GM23338 (cell line): Measurements from ENCODE around the gene PLEKHN1. TPM values are rescaled to one million over a fixed set of nuclear protein-coding genes. Genes with fewer than 3 reads are reported as not detected.

ENCODE experiments used
- ATAC-seq: fragments of 200-7000 bp; cut with Tn5 transposase; 3 replicates; pipeline ENCODE4 v1.9.1; 2020
- DNase-seq: peaks from one replicate; pipeline ENCODE4 v3.0.0-alpha.2; 2015; ENCODE audit warnings: low spot score
- H2AFZ ChIP-seq: fragments of 200-600 bp; sonication (generic); 2 replicates; pipeline ENCODE4 v1.8.0; 2016; ENCODE audit warnings: antibody characterized with exemption, mild to moderate bottlenecking, moderate library complexity
- H3F3A ChIP-seq: fragments of 200-600 bp; sonication (generic); replicated peaks from 2 replicates; pipeline ENCODE4 v1.8.0; 2017; ENCODE audit warnings: antibody characterized with exemption, mixed run types, low read depth
- H3K27ac ChIP-seq: fragments of 200-600 bp; sonication (generic); 2 replicates; pipeline ENCODE4 v1.6.1; 2016; ENCODE audit warnings: low read depth
- H3K27me3 ChIP-seq: fragments of 200-600 bp; sonication (generic); 2 replicates; pipeline ENCODE4 v1.8.0; 2016; ENCODE audit warnings: mild to moderate bottlenecking, mixed run types, moderate library complexity; ENCODE audit not compliant: insufficient read depth
- H3K36me3 ChIP-seq: fragments of 200-600 bp; sonication (generic); 2 replicates; pipeline ENCODE4 v1.8.0; 2016; ENCODE audit warnings: mild to moderate bottlenecking; ENCODE audit not compliant: insufficient read depth
- H3K4me1 ChIP-seq: fragments of 200-600 bp; sonication (generic); 2 replicates; pipeline ENCODE4 v1.8.0; 2016; ENCODE audit warnings: mild to moderate bottlenecking, moderate library complexity; ENCODE audit not compliant: insufficient read depth
- H3K4me2 ChIP-seq: fragments of 200-600 bp; sonication (generic); 2 replicates; pipeline ENCODE4 v1.7.1; 2017; ENCODE audit warnings: mixed run types
- H3K4me3 ChIP-seq: fragments of 200-600 bp; sonication (generic); 2 replicates; pipeline ENCODE4 v1.6.1; 2016; ENCODE audit warnings: mixed run types
- H3K79me2 ChIP-seq: fragments of 200-600 bp; sonication (generic); replicated peaks from 2 replicates; pipeline ENCODE4 v1.8.0; 2017; ENCODE audit warnings: mild to moderate bottlenecking; ENCODE audit not compliant: insufficient read depth
- H3K9me2 ChIP-seq: fragments of 200-600 bp; sonication (generic); 2 replicates; pipeline ENCODE4 v1.8.0; 2017; ENCODE audit not compliant: insufficient read depth
- H4K20me1 ChIP-seq: fragments of 200-600 bp; sonication (generic); replicated peaks from 2 replicates; pipeline ENCODE4 v1.8.0; 2017; ENCODE audit warnings: mild to moderate bottlenecking; ENCODE audit not compliant: insufficient read depth
- H3K27ac Mint-ChIP-seq: 2 replicates; pipeline ENCODE4 v1.8.0; 2020; ENCODE audit warnings: inconsistent platforms, mild to moderate bottlenecking, moderate library complexity, mixed read lengths
- H3K27me3 Mint-ChIP-seq: 3 replicates; pipeline ENCODE4 v1.8.0; 2022; ENCODE audit warnings: low read depth, mild to moderate bottlenecking, moderate library complexity, mixed read lengths, inconsistent platforms; ENCODE audit not compliant: insufficient read depth, poor library complexity
- H3K36me3 Mint-ChIP-seq: 3 replicates; pipeline ENCODE4 v1.8.0; 2021; ENCODE audit warnings: low read depth, mild to moderate bottlenecking, inconsistent platforms, moderate library complexity, mixed read lengths
- H3K4me1 Mint-ChIP-seq: 3 replicates; pipeline ENCODE4 v1.8.0; 2020; ENCODE audit warnings: mild to moderate bottlenecking, inconsistent platforms, mixed read lengths
- H3K4me3 Mint-ChIP-seq: 3 replicates; pipeline ENCODE4 v1.8.0; 2021; ENCODE audit warnings: moderate library complexity, mild to moderate bottlenecking, inconsistent platforms, mixed read lengths
- H3K9me3 Mint-ChIP-seq: 3 replicates; pipeline ENCODE4 v1.8.0; 2020; ENCODE audit warnings: moderate library complexity, mild to moderate bottlenecking, inconsistent platforms, mixed read lengths
- CREB1 ChIP-seq: fragments of 250-450 bp; sonication (Bioruptor Pico); IDR thresholded peaks from 2 replicates; pipeline ENCODE4 v1.5.0; 2020; ENCODE audit warnings: low read depth, mild to moderate bottlenecking, moderate library complexity
- EZH2 ChIP-seq: fragments of 200-600 bp; sonication (generic); IDR thresholded peaks from one replicate; pipeline ENCODE4 v1.8.0; 2017; ENCODE audit warnings: antibody characterized with exemption, mild to moderate bottlenecking, low read depth; ENCODE audit not compliant: unreplicated experiment
- JUNB ChIP-seq: IDR thresholded peaks from one replicate; pipeline ENCODE4 v1.6.1; 2016; ENCODE audit warnings: antibody characterized with exemption; ENCODE audit not compliant: unreplicated experiment
- NANOG ChIP-seq: IDR thresholded peaks from 2 replicates; pipeline ENCODE4 v1.6.1; 2016; ENCODE audit warnings: antibody characterized with exemption, borderline replicate concordance
- POLR2AphosphoS5 ChIP-seq: IDR thresholded peaks from 2 replicates; pipeline ENCODE4 v1.6.1; 2016; ENCODE audit warnings: antibody characterized with exemption, low read depth
- polyA plus RNA-seq: library from polyadenylated mRNA; unstranded; fragments of >200 nt; fragmentation: Nextera tagmentation; extraction: Ambion mirVana; gene quantifications from 2 replicates; pipeline ENCODE4 v1.2.1, GENCODE V29; 2016
- total RNA-seq: library from RNA; depleted of rRNA; stranded (reverse); fragments of >200 nt; shearing (Covaris generic); gene quantifications from 2 replicates; pipeline ENCODE4 v1.2.3, GENCODE V29; 2014
- TF ChIP-seq, protein P1 (sequence below): IDR thresholded peaks from one replicate; pipeline ENCODE4 v1.6.1; 2018; ENCODE audit warnings: antibody characterized with exemption; ENCODE audit not compliant: unreplicated experiment
- TF ChIP-seq, protein P2 (sequence below): fragments of 250-450 bp; sonication (Bioruptor Pico); IDR thresholded peaks from 2 replicates; pipeline ENCODE4 v1.5.0; 2020; ENCODE audit warnings: mild to moderate bottlenecking, moderate library complexity
- TF ChIP-seq, protein P3 (sequence below): IDR thresholded peaks from 2 replicates; pipeline ENCODE4 v1.6.1; 2016; ENCODE audit warnings: antibody characterized with exemption

The PLEKHN1 gene
- total and polyA plus RNA-seq, 2 experiments from 2014 or later, result 1.4 to 3.3 TPM

DNA sequence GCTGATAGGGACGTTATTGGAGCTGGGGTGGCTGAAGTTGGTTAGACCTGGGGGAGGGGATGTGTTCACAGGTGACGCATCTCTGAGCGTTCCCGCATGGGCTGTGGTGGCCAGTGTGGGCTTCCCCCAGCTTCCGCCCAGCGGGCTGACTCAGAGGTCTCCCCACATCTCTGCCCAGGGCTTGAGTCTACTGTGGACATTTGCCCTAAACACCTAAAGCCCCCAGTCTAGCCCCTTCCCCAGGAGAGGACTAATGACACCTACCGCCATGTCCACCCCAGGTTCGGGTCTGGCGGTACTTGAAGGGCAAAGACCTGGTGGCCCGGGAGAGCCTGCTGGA lies 55.6 kb downstream of the PLEKHN1 start:
- Histone ChIP-seq H3K4me3 (peak overlapping the region; percentile 68; the same call in 1 of the 2 replicates), H2AFZ (no peak overlapping the region), H3K27me3 (peaks cover 2% of the 10 kb centered on the region; the same call in 1 of the 2 replicates), H3K27ac (no peak overlapping the region), H3K9me2 (no peaks in the 10 kb centered on the region), H3K79me2 (0 out of 2 replicates have a peak, but pooled peaks cover 5% of the 10 kb centered on the region), H3F3A (no peaks in the 10 kb centered on the region), H3K4me1 (peaks cover 47% of the 10 kb centered on the region), H4K20me1 (peaks cover 4% of the 10 kb centered on the region; the same call in 1 of the 2 replicates), H3K36me3 (no peaks in the 10 kb centered on the region), H3K4me2 (peak overlapping the region; percentile 94)
- Mint-ChIP-seq H3K4me3 (peak overlapping the region; percentile 67; the same call in 1 of the 3 replicates), H3K27me3 (peaks cover 26% of the 10 kb centered on the region), H3K9me3 (no peaks in the 10 kb centered on the region), H3K27ac (no peak overlapping the region), H3K36me3 (peaks cover 20% of the 10 kb centered on the region), H3K4me1 (peaks cover 34% of the 10 kb centered on the region)
- DNase-seq (no peak), ATAC-seq (no peak)
- TF ChIP-seq CREB1 (CRISPR knock-in tag), result no peak

DNA sequence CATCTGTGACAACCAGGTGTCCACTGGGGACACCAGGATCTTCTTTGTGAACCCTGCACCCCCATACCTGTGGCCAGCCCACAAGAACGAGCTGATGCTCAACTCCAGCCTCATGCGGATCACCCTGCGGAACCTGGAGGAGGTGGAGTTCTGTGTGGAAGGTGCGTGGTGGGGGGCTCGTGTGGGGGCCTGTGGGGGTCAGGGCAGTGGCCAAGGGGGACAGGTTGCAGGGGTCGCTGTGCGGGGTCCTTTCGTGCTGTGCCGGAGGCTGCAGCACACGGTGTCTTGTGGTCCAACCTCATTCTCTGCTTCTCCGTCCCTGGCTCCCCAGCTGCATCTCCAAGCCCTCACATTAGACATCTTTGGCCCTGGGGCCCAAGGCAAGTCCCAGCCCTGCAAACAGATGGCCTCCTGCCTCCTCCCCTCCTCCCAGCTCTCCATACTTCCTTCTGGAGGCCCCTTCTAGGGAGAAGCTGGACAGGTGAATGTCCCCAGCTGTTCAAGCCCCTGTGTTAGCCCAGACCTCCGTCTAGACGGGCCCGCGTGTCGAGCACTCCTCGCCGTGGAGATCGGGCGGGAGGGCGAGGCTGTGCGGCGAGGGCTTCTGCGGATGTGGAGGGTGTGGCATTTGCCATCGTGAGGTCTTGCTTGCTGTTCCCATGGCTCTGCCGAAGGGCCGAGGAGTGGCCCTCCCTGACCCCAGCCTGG lies 56.2 kb downstream of the PLEKHN1 start:
- peaks cover 34% of the 10 kb centered on the region for H3K4me1 Mint-ChIP-seq
- Histone ChIP-seq H3K27me3 (no peaks in the 10 kb centered on the region; the same call in 1 of the 2 replicates), H3K4me3 (no peak overlapping the region), H3K4me1 (peaks cover 47% of the 10 kb centered on the region), H3K36me3 (no peaks in the 10 kb centered on the region), H3K9me2 (no peaks in the 10 kb centered on the region), H3K4me2 (no peak overlapping the region; the same call in 1 of the 2 replicates), H4K20me1 (peaks cover 4% of the 10 kb centered on the region; the same call in 1 of the 2 replicates), H3K79me2 (0 out of 2 replicates have a peak, but pooled peaks cover 5% of the 10 kb centered on the region), H3K27ac (no peak overlapping the region), H3F3A (no peaks in the 10 kb centered on the region), H2AFZ (no peak overlapping the region)
- no peak overlapping the region for H3K27ac Mint-ChIP-seq
- peaks cover 23% of the 10 kb centered on the region for H3K27me3 Mint-ChIP-seq
- no peak for DNase-seq
- H3K36me3 Mint-ChIP-seq, result peaks cover 20% of the 10 kb centered on the region
- ATAC-seq, result no peak
- TF ChIP-seq, protein P1, sequence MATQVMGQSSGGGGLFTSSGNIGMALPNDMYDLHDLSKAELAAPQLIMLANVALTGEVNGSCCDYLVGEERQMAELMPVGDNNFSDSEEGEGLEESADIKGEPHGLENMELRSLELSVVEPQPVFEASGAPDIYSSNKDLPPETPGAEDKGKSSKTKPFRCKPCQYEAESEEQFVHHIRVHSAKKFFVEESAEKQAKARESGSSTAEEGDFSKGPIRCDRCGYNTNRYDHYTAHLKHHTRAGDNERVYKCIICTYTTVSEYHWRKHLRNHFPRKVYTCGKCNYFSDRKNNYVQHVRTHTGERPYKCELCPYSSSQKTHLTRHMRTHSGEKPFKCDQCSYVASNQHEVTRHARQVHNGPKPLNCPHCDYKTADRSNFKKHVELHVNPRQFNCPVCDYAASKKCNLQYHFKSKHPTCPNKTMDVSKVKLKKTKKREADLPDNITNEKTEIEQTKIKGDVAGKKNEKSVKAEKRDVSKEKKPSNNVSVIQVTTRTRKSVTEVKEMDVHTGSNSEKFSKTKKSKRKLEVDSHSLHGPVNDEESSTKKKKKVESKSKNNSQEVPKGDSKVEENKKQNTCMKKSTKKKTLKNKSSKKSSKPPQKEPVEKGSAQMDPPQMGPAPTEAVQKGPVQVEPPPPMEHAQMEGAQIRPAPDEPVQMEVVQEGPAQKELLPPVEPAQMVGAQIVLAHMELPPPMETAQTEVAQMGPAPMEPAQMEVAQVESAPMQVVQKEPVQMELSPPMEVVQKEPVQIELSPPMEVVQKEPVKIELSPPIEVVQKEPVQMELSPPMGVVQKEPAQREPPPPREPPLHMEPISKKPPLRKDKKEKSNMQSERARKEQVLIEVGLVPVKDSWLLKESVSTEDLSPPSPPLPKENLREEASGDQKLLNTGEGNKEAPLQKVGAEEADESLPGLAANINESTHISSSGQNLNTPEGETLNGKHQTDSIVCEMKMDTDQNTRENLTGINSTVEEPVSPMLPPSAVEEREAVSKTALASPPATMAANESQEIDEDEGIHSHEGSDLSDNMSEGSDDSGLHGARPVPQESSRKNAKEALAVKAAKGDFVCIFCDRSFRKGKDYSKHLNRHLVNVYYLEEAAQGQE, result no peak
- TF ChIP-seq JUNB (no peak), POLR2AphosphoS5 (no peak), EZH2 (no peak), NANOG (no peak)
- TF ChIP-seq, protein P2, sequence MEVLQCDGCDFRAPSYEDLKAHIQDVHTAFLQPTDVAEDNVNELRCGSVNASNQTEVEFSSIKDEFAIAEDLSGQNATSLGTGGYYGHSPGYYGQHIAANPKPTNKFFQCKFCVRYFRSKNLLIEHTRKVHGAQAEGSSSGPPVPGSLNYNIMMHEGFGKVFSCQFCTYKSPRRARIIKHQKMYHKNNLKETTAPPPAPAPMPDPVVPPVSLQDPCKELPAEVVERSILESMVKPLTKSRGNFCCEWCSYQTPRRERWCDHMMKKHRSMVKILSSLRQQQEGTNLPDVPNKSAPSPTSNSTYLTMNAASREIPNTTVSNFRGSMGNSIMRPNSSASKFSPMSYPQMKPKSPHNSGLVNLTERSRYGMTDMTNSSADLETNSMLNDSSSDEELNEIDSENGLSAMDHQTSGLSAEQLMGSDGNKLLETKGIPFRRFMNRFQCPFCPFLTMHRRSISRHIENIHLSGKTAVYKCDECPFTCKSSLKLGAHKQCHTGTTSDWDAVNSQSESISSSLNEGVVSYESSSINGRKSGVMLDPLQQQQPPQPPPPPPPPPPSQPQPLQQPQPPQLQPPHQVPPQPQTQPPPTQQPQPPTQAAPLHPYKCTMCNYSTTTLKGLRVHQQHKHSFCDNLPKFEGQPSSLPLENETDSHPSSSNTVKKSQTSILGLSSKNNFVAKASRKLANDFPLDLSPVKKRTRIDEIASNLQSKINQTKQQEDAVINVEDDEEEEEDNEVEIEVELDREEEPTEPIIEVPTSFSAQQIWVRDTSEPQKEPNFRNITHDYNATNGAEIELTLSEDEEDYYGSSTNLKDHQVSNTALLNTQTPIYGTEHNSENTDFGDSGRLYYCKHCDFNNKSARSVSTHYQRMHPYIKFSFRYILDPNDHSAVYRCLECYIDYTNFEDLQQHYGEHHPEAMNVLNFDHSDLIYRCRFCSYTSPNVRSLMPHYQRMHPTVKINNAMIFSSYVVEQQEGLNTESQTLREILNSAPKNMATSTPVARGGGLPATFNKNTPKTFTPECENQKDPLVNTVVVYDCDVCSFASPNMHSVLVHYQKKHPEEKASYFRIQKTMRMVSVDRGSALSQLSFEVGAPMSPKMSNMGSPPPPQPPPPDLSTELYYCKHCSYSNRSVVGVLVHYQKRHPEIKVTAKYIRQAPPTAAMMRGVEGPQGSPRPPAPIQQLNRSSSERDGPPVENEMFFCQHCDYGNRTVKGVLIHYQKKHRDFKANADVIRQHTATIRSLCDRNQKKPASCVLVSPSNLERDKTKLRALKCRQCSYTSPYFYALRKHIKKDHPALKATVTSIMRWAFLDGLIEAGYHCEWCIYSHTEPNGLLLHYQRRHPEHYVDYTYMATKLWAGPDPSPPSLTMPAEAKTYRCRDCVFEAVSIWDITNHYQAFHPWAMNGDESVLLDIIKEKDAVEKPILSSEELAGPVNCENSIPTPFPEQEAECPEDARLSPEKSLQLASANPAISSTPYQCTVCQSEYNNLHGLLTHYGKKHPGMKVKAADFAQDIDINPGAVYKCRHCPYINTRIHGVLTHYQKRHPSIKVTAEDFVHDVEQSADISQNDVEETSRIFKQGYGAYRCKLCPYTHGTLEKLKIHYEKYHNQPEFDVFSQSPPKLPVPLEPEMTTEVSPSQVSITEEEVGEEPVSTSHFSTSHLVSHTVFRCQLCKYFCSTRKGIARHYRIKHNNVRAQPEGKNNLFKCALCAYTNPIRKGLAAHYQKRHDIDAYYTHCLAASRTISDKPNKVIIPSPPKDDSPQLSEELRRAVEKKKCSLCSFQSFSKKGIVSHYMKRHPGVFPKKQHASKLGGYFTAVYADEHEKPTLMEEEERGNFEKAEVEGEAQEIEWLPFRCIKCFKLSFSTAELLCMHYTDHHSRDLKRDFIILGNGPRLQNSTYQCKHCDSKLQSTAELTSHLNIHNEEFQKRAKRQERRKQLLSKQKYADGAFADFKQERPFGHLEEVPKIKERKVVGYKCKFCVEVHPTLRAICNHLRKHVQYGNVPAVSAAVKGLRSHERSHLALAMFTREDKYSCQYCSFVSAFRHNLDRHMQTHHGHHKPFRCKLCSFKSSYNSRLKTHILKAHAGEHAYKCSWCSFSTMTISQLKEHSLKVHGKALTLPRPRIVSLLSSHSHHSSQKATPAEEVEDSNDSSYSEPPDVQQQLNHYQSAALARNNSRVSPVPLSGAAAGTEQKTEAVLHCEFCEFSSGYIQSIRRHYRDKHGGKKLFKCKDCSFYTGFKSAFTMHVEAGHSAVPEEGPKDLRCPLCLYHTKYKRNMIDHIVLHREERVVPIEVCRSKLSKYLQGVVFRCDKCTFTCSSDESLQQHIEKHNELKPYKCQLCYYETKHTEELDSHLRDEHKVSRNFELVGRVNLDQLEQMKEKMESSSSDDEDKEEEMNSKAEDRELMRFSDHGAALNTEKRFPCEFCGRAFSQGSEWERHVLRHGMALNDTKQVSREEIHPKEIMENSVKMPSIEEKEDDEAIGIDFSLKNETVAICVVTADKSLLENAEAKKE (CRISPR knock-in tag), result no peak
- TF ChIP-seq, protein P3, sequence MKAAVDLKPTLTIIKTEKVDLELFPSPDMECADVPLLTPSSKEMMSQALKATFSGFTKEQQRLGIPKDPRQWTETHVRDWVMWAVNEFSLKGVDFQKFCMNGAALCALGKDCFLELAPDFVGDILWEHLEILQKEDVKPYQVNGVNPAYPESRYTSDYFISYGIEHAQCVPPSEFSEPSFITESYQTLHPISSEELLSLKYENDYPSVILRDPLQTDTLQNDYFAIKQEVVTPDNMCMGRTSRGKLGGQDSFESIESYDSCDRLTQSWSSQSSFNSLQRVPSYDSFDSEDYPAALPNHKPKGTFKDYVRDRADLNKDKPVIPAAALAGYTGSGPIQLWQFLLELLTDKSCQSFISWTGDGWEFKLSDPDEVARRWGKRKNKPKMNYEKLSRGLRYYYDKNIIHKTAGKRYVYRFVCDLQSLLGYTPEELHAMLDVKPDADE, result no peak
- H3K4me3 Mint-ChIP-seq, result no peak overlapping the region
- no peaks in the 10 kb centered on the region for H3K9me3 Mint-ChIP-seq
